ENCODE measurements around the gene CHD6.

GRCh38 chr20:41533537-41534136 is 84.5 kb downstream of the CHD6 start:
- TF ChIP-seq REST (IDR thresholded peaks at IDR 0.05; ENCODE audit: insufficient replicate concordance, low read depth), result no peak
- TF ChIP-seq CTCF (IDR thresholded peaks at IDR 0.05; ENCODE audit: insufficient read depth, low read length), result no peak
